TTC549 (cell line): ENCODE measurements around the gene PSEN1.

Experiments used
- FAIRE-seq: peaks from 2 replicates; lab custom pipeline; 2012; peaks lifted over from hg19 to GRCh38; lab: Jason Lieb, UNC

The PSEN1 gene

DNA sequence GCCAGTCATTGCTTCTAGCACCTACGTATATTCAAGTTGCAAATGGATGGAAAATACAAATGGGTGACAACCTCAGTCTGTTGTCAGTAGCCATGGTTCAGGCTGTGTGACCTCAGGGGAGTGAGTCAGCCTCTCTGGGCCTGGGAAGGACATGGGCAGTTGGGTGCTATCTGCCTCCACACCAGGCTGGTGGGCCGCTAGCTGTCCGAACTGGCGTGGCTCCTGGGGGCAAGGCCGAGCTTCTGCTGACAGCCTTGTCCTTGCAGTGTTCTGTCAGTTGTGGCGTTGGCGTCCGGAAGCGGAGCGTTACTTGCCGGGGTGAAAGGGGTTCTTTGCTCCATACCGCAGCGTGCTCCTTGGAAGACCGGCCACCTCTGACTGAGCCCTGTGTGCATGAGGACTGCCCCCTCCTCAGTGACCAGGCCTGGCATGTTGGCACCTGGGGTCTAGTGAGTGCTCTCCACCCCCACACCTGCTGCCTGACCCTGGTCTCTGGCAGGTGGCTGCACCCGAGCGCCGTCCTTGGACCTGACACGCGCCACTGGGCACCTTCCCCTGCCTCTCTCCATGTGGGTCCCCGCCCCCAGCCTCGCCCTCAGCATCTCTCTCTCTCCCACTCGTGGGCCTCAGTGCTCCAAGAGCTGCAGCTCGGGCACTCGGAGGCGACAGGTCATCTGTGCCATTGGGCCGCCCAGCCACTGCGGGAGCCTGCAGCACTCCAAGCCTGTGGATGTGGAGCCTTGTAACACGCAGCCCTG, 118.1 kb downstream of the PSEN1 start:
- no peak for FAIRE-seq

DNA sequence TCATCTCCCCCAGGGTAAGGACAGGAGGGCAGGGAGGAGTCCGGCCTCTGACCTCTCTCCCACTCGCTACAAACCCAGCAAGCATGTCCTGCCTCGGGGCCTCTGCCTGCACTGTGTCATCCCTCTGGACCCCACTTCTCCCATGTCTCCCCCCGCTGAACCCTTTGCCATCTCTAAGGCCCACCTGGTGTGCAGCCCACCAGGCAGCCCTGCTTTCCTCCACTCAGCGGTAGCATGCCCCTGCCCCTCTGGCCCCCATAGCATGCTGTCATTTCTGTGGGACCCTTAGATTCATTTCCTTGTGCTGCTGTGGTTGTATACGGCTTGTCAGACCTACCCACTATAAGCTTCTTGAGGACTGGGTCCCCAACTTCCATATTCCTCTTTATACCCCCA, 118.7 kb downstream of the PSEN1 start:
- FAIRE-seq: no peak

GRCh38 chr14:73255693-73256225, 119.5 kb downstream of the PSEN1 start:
- no peak for FAIRE-seq

DNA sequence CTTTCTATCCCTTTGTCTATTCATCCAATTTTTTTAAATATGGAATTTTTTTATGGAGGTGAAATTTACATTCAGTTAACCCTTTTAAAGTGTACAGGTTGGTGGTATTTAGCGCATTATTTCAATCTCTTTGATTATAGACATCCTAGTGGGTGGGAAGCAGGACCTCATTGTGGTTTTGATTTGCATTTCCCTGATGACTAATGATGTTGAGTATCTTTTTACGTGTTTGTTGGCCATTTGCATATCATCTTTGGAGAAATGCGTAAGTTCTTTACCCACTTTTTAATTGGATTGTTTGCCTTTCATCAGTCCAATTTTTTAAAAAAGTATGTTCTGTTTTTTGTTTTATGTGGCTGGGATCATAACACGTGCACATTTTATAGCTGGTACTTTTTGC, 121.8 kb downstream of the PSEN1 start:
- no peak for FAIRE-seq

GRCh38 chr14:73258845-73259611, 122.7 kb downstream of the PSEN1 start:
- no peak for FAIRE-seq

GRCh38 chr14:73259837-73260236, 123.5 kb downstream of the PSEN1 start:
- FAIRE-seq: no peak

DNA sequence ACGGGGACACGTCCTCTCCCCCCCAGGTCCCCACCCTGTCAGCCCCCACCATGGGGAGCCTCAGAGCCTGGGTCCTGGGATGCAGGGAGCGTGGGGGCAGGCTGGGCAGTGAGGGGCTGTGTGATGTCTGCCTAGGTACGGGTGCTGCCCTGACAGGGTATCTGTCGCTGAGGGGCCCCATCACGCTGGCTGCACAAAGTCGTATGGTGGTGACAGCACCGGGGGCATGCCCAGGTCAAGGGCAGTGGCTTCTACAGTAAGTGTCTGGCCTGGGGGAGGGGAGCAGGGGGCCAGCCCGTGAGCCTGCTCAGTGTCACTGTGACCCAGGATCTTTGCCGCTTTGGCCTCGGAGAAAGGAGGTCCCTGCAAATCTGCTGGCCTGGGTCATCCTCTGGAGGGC, 124.3 kb downstream of the PSEN1 start:
- FAIRE-seq: no peak

DNA sequence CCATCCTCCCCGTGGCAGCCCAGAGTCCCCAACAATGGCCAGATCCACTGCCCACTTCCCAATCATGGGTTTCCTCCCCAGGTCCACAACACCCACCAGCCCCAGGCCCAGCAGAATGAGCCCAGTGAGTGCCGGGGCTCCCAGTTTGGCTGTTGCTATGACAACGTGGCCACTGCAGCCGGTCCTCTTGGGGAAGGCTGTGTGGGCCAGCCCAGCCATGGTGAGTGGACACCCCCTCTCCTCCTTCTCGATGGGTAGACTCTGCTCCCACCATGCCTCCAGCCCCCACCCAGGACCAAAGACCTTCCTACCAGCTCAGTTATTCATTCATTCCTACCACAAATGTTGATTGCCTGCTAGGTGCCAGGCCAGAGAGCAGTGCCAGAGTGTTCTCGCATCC, 124.8 kb downstream of the PSEN1 start:
- no peak for FAIRE-seq

GRCh38 chr14:73261520-73262426, 125.5 kb downstream of the PSEN1 start:
- FAIRE-seq: no peak

GRCh38 chr14:73262427-73263183, 126.3 kb downstream of the PSEN1 start:
- FAIRE-seq: no peak

DNA sequence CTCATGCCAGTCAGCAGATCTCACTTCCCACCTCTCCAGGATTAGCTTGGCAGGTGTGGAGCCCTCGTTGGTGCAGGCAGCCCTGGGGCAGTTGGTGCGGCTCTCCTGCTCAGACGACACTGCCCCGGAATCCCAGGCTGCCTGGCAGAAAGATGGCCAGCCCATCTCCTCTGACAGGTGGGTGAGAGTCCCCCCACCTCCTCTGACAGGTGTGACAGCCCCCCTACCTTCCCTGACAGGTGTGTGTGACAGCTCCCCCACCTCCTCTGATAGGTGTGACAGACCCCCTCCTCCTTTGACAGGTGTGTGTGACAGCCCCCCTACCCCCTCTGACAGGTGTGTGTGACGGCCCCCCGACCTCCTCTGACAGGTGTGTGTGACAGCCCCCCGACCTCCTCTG, 127.3 kb downstream of the PSEN1 start:
- FAIRE-seq: no peak

DNA sequence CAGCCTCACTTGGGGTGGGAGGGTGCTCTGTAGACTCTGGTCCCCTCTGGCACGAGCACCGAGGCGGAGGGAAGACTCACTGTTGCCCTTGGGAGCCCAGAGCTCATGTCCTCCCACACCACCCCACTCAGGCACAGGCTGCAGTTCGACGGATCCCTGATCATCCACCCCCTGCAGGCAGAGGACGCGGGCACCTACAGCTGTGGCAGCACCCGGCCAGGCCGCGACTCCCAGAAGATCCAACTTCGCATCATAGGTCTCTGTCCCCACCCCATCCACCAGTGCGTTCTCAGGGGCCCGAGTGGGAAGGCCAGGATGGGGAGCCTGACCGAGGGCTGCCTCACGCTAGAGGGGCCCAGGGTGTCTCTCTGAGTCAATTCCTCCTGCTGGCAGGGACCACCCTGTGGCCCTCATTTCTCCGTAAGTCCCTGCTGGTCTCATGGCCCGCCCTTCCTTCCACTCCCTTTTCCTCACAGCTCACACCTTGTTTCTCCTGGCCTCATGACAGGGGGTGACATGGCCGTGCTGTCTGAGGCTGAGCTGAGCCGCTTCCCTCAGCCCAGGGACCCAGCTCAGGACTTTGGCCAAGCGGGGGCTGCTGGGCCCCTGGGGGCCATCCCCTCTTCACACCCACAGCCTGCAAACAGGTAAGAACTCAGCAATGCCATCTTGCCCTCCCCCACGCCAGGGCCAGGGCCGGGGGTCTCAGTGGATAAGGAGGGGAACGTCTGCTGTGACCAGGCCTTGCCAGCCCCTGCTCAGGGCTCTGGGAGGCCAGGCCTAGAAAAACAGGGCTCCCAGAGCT, 128.0 kb downstream of the PSEN1 start:
- FAIRE-seq: no peak

DNA sequence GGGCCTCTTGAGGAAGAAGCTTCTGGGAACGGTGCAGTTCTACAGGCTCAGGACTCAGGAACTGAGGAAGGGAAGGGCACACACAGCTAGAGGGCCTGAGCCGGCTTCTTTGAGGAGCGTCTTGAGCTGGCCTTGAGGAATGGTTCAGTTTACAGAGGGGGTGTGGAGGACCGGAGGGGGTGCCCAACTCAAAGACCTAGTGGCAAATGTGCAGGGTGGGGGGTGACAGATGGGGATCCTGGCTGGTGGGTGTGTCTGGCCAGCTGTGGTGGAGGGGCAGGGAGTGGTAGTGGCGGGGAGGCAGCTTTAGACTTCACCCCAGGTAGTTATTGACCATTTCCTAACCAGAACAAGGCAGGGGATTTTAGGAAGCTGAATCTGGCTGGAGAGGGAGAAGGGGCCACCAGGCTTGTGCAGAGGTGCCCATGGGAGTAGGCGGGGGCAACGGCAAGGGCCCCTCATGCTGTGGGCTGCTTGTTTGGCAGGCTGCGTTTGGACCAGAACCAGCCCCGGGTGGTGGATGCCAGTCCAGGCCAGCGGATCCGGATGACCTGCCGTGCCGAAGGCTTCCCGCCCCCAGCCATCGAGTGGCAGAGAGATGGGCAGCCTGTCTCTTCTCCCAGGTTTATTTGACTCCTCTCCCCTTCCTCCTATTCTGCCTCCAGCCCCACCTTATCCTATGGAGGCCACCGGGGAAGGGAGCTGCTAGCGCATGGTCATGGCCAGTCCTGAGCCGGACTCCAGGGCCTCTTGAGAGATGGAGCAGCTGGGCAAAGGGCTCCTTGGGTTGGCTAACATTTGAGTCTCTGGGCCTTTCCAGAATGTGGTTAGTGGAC, 128.8 kb downstream of the PSEN1 start:
- no peak for FAIRE-seq

DNA sequence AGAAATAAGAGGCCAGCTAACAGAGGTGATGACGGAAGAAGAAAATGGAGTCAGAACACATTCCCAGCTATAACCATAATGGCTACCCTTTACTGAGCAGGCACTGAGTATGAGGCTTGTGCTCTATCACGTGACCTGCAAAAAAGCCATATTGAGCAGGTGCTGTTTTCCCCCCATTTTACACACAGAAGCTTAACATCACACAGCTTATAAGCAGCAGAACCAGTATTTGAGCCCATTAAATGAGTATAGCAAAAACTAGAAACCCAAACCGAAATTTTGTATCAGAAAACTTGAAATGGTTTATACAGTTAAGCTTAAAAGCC, 129.4 kb downstream of the PSEN1 start:
- no peak for FAIRE-seq

- no peak for FAIRE-seq
These were observed 130.0 kb downstream of the PSEN1 start for GRCh38 chr14:73266317-73266716.

- no peak for FAIRE-seq
These were observed 131.2 kb downstream of the PSEN1 start for GRCh38 chr14:73267474-73267873.

- FAIRE-seq: no peak
These were observed 133.6 kb downstream of the PSEN1 start for GRCh38 chr14:73269729-73270531.

- no peak for FAIRE-seq
These were observed 136.1 kb downstream of the PSEN1 start for GRCh38 chr14:73272393-73272792.
